Hippocampal formation (tissue), 2 donors: ENCODE measurements around the gene PPP2R5D.
"Not testable (repeated sequence)": the region's sequence is repeated elsewhere in the genome, so short reads cannot be mapped to it uniquely, and the experiment has no call there.

Source experiments
- DNase-seq, 2 donors: peaks; one replicate each; lab custom pipeline; 2025; lab: John Stamatoyannopoulos, UW

Gene PPP2R5D

DNA sequence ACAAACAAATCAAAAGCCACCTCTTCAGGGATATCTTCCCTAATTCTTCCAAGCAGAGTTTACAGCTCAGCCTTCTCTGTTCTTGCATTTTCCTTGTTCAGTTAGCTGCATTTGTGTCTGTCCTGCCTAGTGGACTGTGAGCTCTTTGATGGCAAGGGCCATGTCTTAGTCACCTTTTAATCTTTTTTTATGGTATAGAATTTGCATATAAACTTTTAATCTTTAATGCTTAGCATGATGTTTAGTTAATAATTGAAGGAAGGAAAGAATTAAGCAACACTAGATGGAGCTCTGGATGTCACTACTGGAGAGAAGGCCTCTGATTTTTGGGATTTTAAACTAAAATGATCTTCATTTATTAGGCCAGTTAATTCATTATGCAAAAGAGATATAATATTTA lies 12.1 kb downstream of the PPP2R5D start:
- no peak for DNase-seq

DNA sequence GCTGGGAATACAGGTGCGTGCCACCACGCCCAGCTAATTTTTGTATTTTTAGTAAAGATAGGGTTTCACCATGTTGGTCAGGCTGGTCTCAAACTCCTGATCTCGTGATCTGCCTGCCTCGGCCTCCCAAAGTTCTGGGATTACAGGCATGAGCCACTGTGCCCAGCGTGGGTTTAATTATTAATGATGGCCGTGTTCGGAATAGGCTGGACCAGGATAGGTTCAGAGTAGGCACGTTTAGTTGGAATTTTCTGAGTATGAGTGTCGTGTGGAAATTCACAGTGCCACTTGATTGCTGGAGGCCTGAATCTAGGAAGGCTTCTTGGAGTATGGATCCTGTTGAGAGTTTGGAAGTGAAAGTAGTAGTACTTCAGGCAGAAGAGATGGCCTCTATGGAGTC lies 13.8 kb downstream of the PPP2R5D start:
- not testable (repeated sequence) for DNase-seq

DNA sequence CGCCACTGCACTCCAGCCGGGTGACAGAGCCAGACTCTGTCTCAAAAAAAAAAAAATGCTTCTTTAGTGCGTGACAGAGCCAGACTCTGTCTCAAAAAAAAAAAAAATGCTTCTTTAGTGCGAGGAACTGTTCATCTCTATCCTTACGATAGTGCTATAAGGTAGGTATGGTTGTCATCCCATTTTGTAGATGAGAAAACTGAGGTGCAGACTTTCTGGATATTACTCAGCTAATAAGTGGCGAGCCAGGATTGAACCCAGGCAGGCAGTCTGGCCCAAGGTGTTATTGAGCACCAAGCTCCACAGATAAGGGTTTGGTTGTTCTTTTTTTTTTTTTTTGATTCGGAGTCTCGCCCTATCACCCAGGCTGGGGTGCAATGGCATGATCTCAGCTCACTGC lies 17.5 kb downstream of the PPP2R5D start:
- no peak for DNase-seq

DNA sequence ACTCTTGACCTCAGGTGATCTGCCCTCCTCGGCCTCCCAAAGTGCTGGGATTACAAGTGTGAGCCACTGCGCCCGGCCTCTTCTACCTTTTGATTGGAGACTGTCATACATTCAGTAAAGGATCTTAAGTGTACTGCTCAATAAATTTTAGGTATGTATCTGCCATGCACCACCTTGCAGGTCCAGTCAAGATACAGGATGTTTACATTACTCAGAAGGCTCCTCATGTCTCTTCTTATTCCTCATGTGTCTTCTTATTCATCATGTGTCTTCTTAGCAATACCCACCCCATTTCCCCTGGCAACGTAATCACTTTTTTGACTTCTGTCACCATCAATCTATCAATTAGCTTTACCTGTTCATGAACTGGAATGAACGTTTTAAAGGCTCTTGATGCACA lies 21.5 kb downstream of the PPP2R5D start:
- DNase-seq, result no peak

DNA sequence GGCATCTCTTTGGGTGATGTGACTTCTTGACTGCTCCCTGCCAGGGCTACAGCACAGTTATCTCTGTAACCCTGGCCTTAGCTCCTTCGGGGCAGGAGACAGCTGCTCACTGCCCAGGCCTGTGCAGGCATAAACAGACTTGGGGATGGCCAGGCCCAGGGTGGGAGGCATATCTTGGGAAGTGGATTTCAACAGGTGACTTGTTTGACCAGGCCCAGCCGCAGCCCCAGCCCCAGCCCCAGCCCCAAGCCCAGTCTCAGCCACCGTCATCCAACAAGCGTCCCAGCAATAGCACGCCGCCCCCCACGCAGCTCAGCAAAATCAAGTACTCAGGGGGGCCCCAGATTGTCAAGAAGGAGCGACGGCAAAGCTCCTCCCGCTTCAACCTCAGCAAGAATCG lies 21.9 kb downstream of the PPP2R5D start:
- no peak for DNase-seq

DNA sequence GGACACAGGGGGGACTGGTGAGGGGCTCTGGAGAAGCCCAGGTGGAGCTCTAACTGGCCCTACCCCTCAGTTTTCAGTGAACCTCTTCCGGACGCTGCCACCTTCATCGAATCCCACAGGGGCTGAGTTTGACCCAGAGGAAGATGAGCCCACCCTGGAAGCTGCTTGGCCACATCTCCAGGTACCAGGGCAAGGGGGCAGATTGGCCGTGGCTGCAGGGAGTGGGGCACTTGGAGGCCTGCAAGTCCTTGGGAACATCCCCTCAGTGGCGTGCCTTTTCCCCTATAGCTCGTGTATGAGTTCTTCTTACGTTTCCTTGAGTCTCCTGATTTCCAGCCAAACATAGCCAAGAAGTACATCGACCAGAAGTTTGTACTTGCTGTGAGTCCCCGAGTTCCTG lies 22.8 kb downstream of the PPP2R5D start:
- no peak for DNase-seq

DNA sequence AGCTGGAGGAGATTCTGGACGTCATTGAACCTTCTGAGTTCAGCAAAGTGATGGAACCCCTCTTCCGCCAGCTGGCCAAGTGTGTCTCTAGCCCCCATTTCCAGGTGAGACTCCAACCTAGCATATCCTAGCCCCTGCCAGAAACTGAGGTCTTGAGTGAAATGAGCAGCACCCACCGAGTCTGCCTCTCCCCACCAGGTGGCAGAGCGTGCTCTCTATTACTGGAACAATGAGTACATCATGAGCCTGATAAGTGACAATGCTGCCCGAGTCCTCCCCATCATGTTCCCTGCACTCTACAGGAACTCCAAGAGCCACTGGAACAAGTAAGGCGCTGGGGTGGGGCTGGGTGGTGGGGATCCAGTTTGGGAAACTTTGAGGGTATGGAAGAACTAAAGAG lies 24.8 kb downstream of the PPP2R5D start:
- DNase-seq, result no peak

DNA sequence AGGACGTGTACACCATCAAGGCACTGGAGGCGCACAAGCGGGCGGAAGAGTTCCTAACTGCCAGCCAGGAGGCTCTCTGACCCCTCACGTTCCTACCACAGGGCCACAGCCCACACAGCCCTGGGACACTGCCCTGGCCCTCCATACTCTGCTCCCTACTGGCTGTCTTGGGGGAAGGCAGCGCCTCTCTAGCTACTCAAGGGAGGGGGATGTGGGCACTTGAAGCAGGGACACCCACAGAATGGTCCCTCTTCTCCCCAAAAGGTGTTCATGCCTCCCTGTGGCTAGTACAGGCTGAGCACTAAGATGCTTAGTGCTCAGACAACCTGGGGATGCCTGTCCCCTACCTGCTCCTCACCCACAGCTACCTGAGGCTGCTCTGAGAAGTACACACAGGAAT lies 26.8 kb downstream of the PPP2R5D start:
- no peak for DNase-seq

DNA sequence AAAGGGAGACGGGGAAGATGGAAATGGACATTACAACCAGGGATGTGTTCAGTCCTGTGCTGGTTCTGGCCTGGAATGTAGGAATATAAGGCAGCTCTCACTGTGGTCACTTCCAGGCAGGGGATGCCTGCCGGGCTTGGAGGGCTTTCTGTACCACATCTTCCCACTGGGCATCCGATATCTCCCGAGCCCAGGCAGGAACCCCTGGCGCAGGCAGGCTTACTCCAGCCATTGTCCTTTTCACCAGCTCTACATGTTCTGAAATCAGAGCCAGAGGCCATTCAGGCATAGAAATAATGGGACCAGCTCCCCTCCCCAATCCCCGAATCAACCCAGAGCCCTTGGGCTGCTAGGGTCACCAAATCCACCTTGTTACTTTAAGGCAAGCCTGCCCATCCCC lies 28.0 kb downstream of the PPP2R5D start:
- no peak for DNase-seq

DNA sequence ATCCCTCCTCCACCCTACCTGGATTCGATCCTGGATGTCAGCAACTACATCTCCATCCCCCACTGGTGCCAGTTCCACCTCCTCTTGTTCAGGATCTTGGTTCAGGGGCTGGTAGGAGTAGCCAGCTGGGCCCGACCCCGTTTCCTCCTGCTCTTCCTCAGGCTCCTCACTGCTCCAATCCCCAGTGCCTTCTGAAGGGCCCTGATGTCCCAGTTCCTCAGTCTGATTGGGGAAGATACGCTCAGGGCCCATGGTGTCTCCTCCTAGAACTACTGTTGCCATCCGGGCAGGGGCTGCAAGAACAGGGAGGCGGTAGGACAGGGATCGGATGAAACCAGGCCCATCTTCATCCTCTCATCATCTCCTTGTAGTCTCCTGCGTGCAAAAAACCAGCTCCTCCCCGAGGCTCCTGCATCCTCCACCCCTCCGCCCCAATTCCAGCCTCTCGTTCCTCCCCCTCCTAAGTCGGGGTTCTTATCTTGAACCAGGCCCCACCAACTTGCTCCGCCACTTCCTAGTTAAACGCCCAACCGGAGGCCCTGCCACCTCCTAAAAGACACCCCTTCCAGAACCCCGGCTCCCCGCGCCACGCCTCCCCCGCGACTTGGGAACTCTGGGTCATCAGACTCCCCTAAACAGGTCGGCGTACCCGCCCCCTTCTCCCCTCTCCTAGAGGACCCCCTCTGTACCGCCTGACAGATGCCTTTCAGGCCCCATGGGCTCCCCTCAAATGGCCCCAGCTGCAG lies 28.9 kb downstream of the PPP2R5D start:
- DNase-seq, result no peak

DNA sequence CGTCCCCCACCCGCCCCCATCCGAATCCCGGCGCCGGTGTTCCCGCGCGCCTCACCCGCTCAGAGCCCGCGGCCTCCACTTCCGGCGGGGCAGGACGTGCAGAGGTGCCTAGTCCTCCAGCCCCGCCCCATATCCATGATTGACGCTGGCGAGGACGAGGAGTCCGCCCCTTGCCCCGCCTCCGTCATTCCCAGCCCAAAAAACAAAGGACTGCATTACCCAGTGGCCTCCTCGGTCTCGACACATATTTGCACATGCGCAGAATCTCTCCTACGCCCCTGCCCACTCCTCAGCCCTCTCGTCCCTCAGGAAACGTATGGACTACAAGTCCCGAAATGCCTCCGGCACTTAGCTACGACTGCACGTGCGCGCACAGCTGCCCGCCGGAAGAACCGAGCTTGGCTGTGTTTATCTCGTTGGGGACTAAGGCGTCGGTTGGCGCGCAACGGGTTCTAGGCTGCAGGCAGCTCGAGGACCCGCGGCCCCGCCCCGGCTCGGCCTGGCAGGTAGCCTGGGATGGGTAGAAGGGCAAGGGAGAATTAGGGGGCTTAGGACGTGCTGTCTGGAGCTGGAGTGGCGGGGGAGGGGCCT lies 29.6 kb downstream of the PPP2R5D start, which contains the start of the genes KLHDC3 and MEA1:
KLHDC3 (plus strand) TSS at position 407 of the 591 bp plus-strand sequence. CDS start 2,944 bp downstream, outside the sequence.
MEA1 (minus strand) TSS at position 104 of the 591 bp plus-strand sequence. CDS start 133 bp downstream, outside the sequence.
- peak; percentile 99 for DNase-seq

DNA sequence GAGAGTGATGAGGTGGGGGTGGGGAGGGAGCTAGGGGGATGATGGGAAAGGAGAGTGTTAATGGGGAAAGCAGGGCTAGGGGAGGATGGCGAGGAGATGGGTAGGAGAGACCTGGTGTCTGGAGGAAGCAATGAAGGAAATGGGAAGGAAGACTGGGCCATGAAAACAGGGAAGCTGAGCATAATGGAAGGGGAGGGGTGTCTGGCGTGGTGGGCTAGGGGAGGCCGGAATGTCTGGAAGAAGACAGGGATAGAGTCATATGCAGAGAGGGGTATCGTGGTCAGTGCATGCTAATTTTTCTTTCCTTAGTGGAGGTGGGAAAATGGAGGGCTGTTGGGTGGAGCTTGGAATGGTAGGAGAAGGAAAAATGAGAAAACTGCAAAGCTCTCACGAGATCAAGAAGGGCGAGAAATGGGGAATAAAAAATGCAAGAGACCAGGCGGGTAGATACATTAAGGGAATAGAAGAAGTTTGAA lies 30.1 kb downstream of the PPP2R5D start:
- DNase-seq, result peak in 1 of 2 donors; percentile 63

DNA sequence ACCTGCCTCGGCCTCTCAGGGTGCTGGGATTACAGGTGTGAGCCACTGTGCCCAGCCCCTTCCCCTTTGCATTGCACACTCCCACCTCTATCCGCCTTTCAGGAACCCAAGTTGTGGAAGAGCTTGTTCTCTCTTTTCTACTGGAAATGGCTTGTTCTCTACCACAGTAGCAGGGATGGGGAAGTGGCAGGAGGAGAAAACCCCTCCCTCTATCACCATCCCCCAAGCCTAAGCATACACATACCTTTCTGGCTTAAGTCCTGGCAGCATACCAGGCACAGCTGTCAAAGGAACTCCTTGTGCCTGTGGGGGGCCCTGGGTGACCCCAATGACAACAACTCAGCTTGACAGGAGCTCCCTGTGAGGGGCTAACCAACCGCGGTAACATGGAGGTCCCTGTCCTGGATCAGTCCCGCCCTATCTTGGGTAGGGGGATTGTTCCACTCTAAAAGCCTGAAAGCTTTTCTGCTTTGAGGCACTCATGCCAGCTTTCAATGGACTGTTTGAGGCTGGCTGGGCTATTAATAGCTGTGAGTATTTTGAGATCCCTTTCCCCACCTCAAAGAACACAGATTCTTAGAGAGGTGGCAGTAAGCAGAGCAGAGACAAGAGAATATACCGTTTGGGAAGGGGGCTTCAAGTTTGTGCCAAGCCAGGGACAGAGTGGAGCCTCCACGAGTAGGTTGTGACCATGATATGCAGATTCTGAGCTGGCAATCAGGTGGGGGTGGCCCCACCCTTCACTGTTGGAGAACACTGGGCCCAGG lies 32.0 kb downstream of the PPP2R5D start:
- DNase-seq, result no peak

DNA sequence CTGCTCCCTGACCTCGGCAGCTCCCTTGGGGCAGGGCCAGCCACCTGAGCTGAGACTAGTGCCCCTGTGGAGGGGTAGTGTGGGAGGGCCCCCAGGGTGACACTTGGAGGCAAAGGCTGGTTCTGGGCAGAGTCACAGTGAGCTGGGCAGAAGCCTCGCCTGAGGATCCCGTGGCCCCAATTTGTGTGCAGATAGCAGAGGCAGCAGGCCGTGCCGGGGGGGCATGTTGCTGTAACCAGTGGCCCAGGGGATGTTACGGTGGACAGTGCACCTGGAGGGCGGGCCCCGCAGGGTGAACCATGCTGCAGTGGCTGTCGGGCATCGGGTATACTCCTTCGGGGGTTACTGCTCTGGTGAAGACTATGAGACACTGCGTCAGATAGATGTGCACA lies 32.6 kb downstream of the PPP2R5D start:
- DNase-seq, result no peak

DNA sequence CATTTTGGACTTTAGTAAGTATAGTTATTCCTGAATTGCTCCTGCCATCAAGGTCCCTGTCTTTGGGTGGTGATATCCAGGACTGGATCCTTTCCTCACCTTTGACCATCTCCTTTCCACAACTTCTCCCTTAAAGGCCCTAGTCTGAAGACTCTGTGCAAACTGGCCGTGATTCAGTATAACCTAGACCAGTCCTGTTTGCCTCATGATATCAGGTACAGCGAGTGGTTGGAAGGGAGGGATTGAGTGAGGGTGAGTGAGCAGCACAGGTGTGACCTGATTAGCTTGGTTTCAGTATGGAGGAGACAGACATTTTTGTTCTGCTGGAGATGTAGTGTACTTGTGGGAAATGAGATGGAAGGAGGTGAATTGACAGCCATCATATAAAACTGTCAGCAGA lies 34.8 kb downstream of the PPP2R5D start:
- DNase-seq, result no peak

DNA sequence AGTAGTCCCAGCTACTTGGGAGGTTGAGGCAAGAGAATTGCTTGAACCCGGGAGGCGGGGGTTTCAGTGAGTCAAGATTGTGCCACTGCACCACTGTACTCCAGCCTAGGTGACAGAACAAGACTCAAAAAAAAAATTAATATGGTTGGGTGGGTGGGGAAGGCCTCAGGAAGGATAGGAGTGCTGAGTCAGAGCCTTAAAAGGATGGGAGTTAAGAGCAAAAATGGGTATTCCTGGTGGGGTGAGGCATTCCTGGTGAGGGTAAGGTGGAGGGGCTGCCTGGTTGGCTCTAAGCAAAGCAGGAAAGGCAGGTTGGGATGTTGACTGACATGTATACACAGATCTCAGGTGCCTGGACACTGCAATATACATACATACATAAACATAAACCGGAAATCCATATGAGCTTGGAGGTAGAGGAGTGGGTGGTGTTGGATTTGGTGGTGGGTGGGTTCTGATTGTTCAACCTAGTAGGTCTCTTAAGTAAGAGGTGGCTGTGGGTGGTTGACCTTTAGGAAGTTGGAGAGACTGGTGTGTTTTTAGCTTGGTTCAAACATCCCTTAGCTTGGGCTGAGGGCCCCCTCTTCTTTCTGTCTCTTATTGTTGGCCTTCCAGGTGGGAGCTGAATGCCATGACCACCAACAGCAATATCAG lies 35.8 kb downstream of the PPP2R5D start:
- DNase-seq, result no peak

DNA sequence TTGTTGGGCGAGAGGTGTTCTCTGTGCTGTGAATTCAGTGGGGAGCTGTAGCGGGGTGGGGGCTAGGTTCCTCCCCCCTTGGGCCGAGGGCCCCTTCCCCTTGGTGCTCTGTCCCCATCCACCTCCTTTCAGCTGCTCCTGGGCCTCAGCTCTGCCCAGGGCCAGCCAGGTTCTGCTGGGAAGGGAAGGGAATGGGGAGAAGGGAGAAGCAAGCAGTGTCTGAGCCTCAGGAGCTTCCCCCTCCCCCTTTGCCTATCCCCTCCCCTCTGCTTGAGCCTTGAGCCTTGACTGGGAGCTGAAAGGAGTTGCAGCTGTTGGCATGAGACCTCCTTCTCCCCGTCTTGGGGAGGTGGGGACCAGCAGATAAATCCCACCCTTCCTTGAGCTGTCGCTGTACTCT lies 36.5 kb downstream of the PPP2R5D start:
- no peak for DNase-seq

DNA sequence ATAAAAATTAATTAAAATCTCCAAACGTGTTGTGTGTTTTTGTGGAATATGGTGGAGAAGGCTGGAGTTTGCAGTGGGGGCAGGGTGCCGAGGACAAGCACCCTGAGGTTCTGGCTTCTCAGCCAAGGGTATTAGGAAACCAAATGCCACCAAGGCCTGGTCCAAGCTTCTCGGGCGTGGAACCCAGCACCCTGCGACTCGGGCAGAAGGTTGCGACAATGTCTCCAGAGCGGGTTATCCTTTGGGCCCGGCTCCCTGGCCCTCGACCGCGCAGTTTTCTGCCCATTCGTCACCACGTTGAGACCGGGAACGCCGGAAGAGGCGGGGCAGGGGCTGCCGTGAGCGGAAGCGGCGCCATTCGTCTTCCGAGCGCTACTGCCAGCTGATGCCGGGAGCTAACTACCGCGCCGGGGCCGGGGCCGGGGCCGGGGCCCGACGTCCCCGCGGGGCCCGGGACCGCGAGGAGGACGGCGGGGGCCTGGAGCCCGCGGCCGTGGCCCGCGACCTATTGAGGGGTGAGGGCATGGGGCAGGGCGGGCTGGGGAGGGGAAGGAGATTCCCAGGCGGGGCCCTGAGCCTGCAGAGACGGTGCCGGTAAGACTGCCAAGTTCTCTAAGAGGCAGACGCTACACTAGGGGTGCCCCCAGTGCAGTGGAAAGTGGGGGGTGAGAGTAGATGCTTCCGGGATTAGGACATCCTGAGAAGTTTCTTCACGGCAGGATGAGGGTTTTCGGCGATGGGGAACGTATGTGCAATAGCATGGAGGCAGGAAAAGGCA lies 37.1 kb downstream of the PPP2R5D start, which contains the start of gene RRP36:
RRP36 (plus strand) TSS at position 354 of the 778 bp plus-strand sequence; CDS start at position 386, 32 bp downstream.
- DNase-seq, result peak; percentile 42 to 59

DNA sequence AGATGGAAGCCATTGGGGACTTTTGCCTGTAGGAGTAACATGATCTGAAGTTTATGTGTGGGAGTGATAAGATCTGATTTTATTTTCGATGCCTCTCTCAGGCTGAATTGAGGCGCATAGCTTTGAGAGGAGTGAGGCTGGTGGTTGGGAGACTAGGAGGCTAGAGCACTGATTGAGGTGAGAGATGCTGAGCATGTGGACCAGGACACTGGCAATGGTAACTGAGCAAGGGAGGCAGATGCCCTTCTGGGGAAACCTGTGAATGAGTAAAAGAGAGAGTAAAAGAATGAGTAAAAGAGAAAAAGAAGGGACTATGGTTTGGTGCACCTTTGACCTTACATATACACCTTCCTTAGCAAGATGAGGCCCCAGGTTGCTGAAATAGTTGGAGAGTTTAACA lies 40.1 kb downstream of the PPP2R5D start:
- DNase-seq, result no peak

DNA sequence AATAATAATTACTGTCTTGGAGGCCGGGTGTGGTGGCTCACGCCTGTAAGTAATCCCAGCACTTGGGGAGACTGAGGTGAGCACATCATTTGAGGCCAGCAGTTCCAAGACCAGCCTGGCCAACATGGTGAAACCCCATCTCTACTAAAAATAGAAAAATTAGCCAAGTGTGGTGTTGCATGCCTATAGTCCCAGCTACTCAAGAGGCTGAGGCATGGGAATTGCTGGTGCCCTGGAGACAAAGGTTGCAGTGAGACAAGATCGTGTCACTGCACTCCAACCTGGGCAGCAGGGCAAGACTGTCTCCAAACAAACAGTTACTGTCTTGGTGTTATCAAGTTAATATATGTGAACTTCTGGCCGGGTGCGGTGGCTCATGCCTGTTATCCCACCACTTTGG lies 42.0 kb downstream of the PPP2R5D start:
- DNase-seq, result no peak

DNA sequence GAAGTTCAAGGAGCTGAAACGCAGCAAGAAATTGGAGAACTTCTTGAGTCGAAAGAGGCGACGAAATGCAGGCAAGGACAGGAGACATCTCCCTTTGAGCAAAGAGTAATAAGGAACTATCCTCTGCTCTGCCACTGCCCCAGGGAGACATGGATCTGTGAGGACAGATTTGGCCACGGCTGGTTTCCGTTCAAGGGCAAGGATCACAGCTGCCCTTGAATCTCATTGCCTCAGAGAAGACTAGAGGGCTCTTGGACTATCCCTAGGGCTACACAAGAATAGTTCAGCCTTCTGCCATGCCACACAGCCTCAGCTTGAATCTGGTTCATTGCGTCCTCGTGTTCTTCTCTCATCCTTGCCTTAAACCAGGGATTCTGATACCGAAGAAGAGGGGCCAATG lies 44.8 kb downstream of the PPP2R5D start:
- DNase-seq, result no peak
